ENCODE measurements around the gene KIAA1217. TPM values are rescaled to one million over a fixed set of nuclear protein-coding genes. Genes with fewer than 3 reads are reported as not detected.
A peak's percentile ranks its signal among the peaks of the same experiment; 100 is the strongest.

Gene KIAA1217
- total RNA-seq, 1 experiment from 2014 or later = 48.3 TPM

GRCh38 chr10:24503461-24504320 lies 294.8 kb downstream of the KIAA1217 start:
- intact Hi-C loops (cut with micrococcal nuclease) = loop anchor here (1.0 to 5.0 kb wide), 7 partner anchors 36 to 511 kb away; no protein-coding TSS in a partner anchor
- TF ChIP-seq, protein P1, sequence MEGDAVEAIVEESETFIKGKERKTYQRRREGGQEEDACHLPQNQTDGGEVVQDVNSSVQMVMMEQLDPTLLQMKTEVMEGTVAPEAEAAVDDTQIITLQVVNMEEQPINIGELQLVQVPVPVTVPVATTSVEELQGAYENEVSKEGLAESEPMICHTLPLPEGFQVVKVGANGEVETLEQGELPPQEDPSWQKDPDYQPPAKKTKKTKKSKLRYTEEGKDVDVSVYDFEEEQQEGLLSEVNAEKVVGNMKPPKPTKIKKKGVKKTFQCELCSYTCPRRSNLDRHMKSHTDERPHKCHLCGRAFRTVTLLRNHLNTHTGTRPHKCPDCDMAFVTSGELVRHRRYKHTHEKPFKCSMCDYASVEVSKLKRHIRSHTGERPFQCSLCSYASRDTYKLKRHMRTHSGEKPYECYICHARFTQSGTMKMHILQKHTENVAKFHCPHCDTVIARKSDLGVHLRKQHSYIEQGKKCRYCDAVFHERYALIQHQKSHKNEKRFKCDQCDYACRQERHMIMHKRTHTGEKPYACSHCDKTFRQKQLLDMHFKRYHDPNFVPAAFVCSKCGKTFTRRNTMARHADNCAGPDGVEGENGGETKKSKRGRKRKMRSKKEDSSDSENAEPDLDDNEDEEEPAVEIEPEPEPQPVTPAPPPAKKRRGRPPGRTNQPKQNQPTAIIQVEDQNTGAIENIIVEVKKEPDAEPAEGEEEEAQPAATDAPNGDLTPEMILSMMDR (IDR thresholded peaks at IDR 0.05; ENCODE audit: unreplicated experiment) = peak; percentile 86
- H3K27me3 Mint-ChIP-seq (ENCODE audit: insufficient read depth, unreplicated experiment) = no peaks in the 10 kb centered on the region
- no peaks in the 10 kb centered on the region for H3K4me1 Mint-ChIP-seq (ENCODE audit: insufficient read depth, unreplicated experiment)
- DNase-seq (ENCODE audit: unreplicated experiment) = peak; percentile 81
- peaks cover 90% of the 10 kb centered on the region for H3K36me3 Mint-ChIP-seq (ENCODE audit: insufficient read depth, unreplicated experiment)
- peak overlapping the region; percentile 23 for H3K27ac Mint-ChIP-seq (ENCODE audit: low read depth, unreplicated experiment)
- ChIA-PET CTCF (interaction anchor here (0.6 to 12.7 kb wide), 41 partner anchors 9 to 510 kb away, joined by 3 to 108 read pairs (median 4); partner anchors contain the start of gene KIAA1217), POLR2A (interaction anchor here (0.9 to 3.2 kb wide), 4 partner anchors 9 to 120 kb away, joined by 3 to 20 read pairs (median 7); no protein-coding TSS in a partner anchor)
- H3K4me3 Mint-ChIP-seq (ENCODE audit: unreplicated experiment) = no peak overlapping the region
- BruUV-seq (replicated peaks) = no TSS peak
- no peaks in the 10 kb centered on the region for H3K9me3 Mint-ChIP-seq (ENCODE audit: unreplicated experiment)

- Mint-ChIP-seq H3K27me3 (ENCODE audit: insufficient read depth, unreplicated experiment) (no peaks in the 10 kb centered on the region), H3K27ac (ENCODE audit: low read depth, unreplicated experiment) (no peak overlapping the region), H3K9me3 (ENCODE audit: unreplicated experiment) (no peaks in the 10 kb centered on the region), H3K4me3 (ENCODE audit: unreplicated experiment) (no peak overlapping the region), H3K4me1 (ENCODE audit: insufficient read depth, unreplicated experiment) (no peaks in the 10 kb centered on the region), H3K36me3 (ENCODE audit: insufficient read depth, unreplicated experiment) (peaks cover 91% of the 10 kb centered on the region)
- TF ChIP-seq, protein P1 (IDR thresholded peaks at IDR 0.05; ENCODE audit: unreplicated experiment) = no peak
- CTCF ChIA-PET = interaction anchor here (0.5 to 12.7 kb wide), 7 partner anchors 8 to 1931 kb away, joined by 3 to 108 read pairs (median 4); no protein-coding TSS in a partner anchor
- intact Hi-C loops (cut with micrococcal nuclease) = no loop called here
- POLR2A ChIA-PET = no interaction called here
- no TSS peak for BruUV-seq (replicated peaks)
- DNase-seq (ENCODE audit: unreplicated experiment) = no peak
Measured at GRCh38 chr10:24505759-24506158, 296.8 kb downstream of the KIAA1217 start.

DNA sequence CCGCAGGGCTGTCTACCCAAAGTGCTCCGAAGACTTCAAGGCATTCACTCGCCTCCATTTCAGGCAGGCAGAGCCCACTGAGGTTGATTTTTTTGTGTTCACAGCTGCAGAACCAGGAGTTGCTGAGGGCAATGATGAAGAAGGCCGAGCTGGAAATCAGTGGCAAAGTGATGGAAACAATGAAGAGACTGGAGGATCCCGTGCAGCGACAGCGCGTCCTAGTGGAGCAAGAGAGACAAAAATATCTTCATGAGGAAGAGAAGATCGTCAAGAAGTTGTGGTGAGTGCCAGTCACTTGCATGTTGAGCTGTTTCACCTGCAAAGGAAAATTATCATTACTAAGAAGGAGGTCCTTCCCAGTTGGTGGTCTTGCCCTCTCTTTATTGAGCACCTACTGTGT lies 304.2 kb downstream of the KIAA1217 start:
- CTCF ChIA-PET = interaction anchor here (0.6 to 3.3 kb wide), 8 partner anchors 8 to 262 kb away, joined by 3 to 14 read pairs (median 4); no protein-coding TSS in a partner anchor
- H3K9me3 Mint-ChIP-seq (ENCODE audit: unreplicated experiment) = no peaks in the 10 kb centered on the region
- peak; percentile 42 for DNase-seq (ENCODE audit: unreplicated experiment)
- no peak overlapping the region for H3K27ac Mint-ChIP-seq (ENCODE audit: low read depth, unreplicated experiment)
- H3K27me3 Mint-ChIP-seq (ENCODE audit: insufficient read depth, unreplicated experiment) = no peaks in the 10 kb centered on the region
- TF ChIP-seq, protein P1 (IDR thresholded peaks at IDR 0.05; ENCODE audit: unreplicated experiment) = peak; percentile 25
- no TSS peak for BruUV-seq (replicated peaks)
- POLR2A ChIA-PET = interaction anchor here (0.8 kb wide), 1 partner anchor 180 kb away, joined by 3 read pairs; no protein-coding TSS in a partner anchor
- H3K36me3 Mint-ChIP-seq (ENCODE audit: insufficient read depth, unreplicated experiment) = peaks cover 87% of the 10 kb centered on the region
- intact Hi-C loops (cut with micrococcal nuclease) = loop anchor here (10.0 kb wide), 1 partner anchor 268 kb away; no protein-coding TSS in a partner anchor
- H3K4me3 Mint-ChIP-seq (ENCODE audit: unreplicated experiment) = no peak overlapping the region
- H3K4me1 Mint-ChIP-seq (ENCODE audit: insufficient read depth, unreplicated experiment) = no peaks in the 10 kb centered on the region

DNA sequence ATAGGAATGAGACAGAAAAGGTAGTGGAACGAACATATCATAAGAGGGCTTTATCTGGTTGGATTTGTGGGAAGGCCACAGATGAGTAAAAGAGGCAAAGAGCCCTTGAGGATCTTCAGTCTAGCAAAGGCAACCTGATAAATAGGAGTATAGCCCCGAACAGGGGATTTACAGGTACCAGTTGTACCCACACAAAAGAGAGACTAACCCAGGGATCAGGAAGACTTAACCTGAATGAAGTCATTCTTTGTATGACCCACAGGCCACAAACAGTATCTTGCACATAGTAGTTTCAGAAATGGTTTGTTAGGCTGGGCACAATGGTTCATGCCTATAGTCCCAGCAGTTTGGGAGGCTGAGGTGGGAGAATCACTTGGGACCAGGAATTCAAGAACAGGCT lies 306.5 kb downstream of the KIAA1217 start:
- DNase-seq (ENCODE audit: unreplicated experiment) = no peak
- peaks cover 86% of the 10 kb centered on the region for H3K36me3 Mint-ChIP-seq (ENCODE audit: insufficient read depth, unreplicated experiment)
- H3K4me1 Mint-ChIP-seq (ENCODE audit: insufficient read depth, unreplicated experiment) = peaks cover 7% of the 10 kb centered on the region
- POLR2A ChIA-PET = no interaction called here
- TF ChIP-seq, protein P1 (IDR thresholded peaks at IDR 0.05; ENCODE audit: unreplicated experiment) = no peak
- H3K4me3 Mint-ChIP-seq (ENCODE audit: unreplicated experiment) = no peak overlapping the region
- H3K9me3 Mint-ChIP-seq (ENCODE audit: unreplicated experiment) = no peaks in the 10 kb centered on the region
- no peaks in the 10 kb centered on the region for H3K27me3 Mint-ChIP-seq (ENCODE audit: insufficient read depth, unreplicated experiment)
- CTCF ChIA-PET = interaction anchor here (0.7 to 3.3 kb wide), 3 partner anchors 11 to 232 kb away, joined by 3 to 13 read pairs (median 5); no protein-coding TSS in a partner anchor
- H3K27ac Mint-ChIP-seq (ENCODE audit: low read depth, unreplicated experiment) = no peak overlapping the region
- intact Hi-C loops (cut with micrococcal nuclease) = loop anchor here (5.0 to 10.0 kb wide), 2 partner anchors 153 to 271 kb away; no protein-coding TSS in a partner anchor
- no TSS peak for BruUV-seq (replicated peaks)
